ENCODE data around the gene TSPAN32. TPM values are rescaled to one million over a fixed set of nuclear protein-coding genes. Genes with fewer than 3 reads are reported as not detected.

TSPAN32 gene
- total RNA-seq, 1 donor = 0.43 TPM

DNA sequence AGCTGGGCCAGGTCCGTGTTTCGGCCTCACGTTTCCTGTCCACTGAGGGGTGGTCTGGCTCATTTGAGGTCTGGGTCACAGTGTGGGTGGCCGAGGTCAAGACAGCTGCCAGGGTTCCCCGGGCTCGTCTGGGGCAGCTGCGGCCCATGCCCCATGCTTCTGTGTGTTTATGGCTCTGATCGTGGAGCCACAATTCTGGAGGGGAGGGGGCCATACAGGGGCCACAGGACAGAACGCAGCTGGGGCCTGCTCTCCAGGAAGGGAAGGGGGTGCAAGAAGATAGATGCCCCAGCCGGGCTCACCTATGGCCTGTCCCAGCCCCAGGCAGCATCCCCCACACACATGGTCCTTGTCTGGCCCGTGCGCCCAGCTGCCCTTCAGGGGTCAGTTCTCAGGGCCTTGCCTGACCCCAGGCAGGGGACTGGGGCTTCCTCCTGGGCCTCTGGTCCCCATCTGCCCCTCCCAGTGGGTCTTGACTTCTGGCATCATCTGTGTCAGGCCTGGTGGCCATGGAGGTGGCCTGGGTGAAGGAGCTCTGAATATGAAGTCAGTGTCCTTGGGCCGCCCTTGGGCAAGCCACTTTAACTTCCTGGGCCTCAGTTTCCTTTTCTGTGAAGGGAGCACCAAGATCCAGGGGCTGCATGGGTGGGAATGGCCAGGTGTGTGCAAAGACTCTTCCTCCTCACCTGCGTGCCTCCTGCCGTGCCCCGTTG lies 8.4 kb downstream of the TSPAN32 start:
- no peak for DNase-seq (ENCODE audit: low read depth)
- TF ChIP-seq CTCF (IDR thresholded peaks at IDR 0.05; ENCODE audit: insufficient read depth, low read depth, low read length) = no peak
- H3K4me3 ChIP-seq (ENCODE audit: low read depth, low read length) = no peak overlapping the region

GRCh38 chr11:2310786-2311352 lies 9.1 kb downstream of the TSPAN32 start:
- DNase-seq (ENCODE audit: low read depth) = no peak

GRCh38 chr11:2311353-2312133 lies 9.7 kb downstream of the TSPAN32 start:
- DNase-seq (ENCODE audit: low read depth) = no peak
- no peak for TF ChIP-seq CTCF (IDR thresholded peaks at IDR 0.05; ENCODE audit: insufficient read depth, low read depth, low read length)
- H3K4me3 ChIP-seq (ENCODE audit: low read depth, low read length) = no peak overlapping the region

More at GRCh38 chr11:2310786-2311352, 9.1 kb downstream of the TSPAN32 start:
- no peak overlapping the region for H3K4me3 ChIP-seq (ENCODE audit: low read depth, low read length)
- TF ChIP-seq CTCF (IDR thresholded peaks at IDR 0.05; ENCODE audit: insufficient read depth, low read depth, low read length) = no peak

GRCh38 chr11:2312232-2313042 lies 10.6 kb downstream of the TSPAN32 start:
- H3K4me3 ChIP-seq (ENCODE audit: low read depth, low read length) = no peak overlapping the region
- peak; percentile 49 for DNase-seq (ENCODE audit: low read depth)
- TF ChIP-seq CTCF (IDR thresholded peaks at IDR 0.05; ENCODE audit: insufficient read depth, low read depth, low read length) = no peak

DNA sequence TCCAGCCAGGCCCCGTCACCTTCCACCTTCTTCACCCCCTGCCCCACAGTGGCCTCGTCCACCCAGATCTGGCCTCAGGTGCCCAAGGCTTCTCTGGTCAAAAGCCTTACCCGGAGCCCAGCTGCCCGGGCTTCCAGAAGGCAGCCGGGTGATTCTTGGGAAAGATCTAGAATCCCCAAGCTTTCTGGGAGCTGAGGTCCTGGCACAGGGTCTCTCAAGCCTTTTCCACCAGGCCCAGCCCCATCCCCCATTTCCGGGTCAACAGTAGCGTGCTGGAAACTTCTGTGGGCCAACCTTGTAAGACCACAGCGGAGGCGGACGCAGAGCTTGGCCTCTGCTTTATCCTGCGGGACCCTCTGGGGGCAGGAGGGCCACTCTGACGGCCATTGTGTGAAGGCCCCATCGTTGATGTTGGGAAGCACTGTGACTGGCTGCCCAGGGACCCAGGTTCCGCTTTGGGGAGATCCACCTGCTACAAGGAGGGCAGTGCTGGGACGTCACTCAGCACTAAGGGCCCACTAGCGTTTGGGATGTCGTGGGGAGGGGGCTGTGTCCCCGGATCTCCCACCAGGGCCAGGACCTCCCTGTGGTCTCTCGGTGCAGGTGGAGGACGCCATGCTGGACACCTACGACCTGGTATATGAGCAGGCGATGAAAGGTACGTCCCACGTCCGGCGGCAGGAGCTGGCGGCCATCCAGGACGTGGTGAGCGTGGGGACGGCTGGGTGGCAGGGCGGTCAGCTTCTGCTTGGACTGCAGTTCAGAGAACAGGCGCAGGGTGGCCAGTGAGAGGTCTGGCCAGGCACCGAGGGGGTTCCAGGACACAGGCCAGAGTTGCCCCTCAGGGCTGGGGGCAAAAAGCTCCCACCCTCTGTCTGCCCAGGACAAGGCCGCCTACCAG lies 11.5 kb downstream of the TSPAN32 start:
- DNase-seq (ENCODE audit: low read depth) = no peak
- TF ChIP-seq CTCF (IDR thresholded peaks at IDR 0.05; ENCODE audit: insufficient read depth, low read depth, low read length) = no peak

More for the DNA sequence above, 11.5 kb downstream of the TSPAN32 start:
- no peak overlapping the region for H3K4me3 ChIP-seq (ENCODE audit: low read depth, low read length)

Measured in fibroblast of villous mesenchyme (primary cell).